NCI-H748 (cell line): ENCODE data around the gene FSTL4.

Source experiments
- DNase-seq: peaks from one replicate; lab custom pipeline; 2025; ENCODE audit not compliant: unreplicated experiment; lab: John Stamatoyannopoulos, UW

Gene FSTL4

DNA sequence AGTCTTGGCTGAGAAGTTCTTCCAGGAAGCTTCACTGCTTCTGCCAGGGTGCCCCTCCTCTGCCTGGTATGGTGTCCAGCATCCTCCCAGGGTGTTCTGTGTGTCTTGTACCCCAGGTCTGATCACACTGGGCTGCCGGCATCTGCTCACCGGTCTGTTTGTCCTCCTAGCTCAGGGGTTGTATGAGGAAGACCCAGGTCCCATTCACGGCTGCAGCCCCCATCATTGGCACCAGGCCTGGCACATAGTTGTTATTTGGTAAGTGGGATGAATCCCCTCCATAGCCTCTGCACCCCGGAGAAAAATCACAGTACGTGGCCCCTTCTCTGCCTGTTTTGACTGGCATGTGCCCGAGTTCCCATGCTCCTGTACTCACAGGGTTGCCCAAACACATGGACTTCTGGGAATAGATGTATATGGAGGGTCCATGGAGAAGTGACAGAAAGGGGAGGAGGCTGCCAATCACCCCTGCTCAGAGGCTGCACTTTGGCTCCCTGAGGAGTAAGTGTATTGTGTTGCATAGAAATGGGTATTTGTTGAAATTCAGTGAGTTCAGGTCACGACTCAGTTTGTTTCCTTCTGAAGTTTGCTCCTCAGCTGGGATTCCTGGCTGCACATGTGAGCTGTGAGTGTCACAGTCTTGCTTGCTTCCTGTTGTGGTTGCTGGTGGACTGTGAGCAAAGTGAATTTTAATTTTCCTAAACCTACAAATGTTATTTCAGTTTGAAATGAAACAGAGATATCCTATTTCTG, 464.4 kb downstream of the FSTL4 start:
- no peak for DNase-seq

DNA sequence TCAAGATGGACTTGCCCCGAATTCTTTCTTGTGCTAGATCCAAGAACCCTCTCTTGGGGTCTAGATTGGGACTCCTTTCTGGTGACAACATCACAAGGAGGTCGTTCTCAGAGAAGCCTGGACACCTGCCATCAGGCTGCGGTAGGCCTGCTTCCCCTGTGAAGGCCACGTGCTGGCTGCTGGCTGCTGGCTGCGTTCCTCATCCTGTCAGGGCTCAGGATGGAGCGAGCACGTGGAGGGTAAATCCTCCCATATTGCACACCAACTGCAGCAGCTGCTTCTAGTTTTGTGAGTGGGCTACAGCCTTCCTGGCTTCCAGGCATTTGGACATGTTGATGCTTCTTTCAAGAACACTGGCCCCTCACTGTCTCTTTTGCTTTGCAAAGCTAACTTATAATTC, 464.9 kb downstream of the FSTL4 start:
- DNase-seq: no peak
